Dendritic cell treated with granulocyte-macrophage colony-stimulating factor and Interleukin-4, amounts not matched to agents 40 ng/mL and 50 ng/mL, for 4 days (primary cell): Measurements from ENCODE around the gene FMN2.

Experiments used
- H3K27ac Mint-ChIP-seq: one replicate; pipeline ENCODE4 v1.8.0; 2022; ENCODE audit warnings: mild to moderate bottlenecking, mixed read lengths
- H3K27me3 Mint-ChIP-seq: one replicate; pipeline ENCODE4 v1.8.0; 2022; ENCODE audit warnings: mild to moderate bottlenecking, mixed read lengths
- H3K36me3 Mint-ChIP-seq: one replicate; pipeline ENCODE4 v1.8.0; 2022; ENCODE audit warnings: low read depth, mixed read lengths
- H3K4me1 Mint-ChIP-seq: one replicate; pipeline ENCODE4 v1.8.0; 2022; ENCODE audit warnings: low read depth, mixed read lengths
- H3K4me3 Mint-ChIP-seq: one replicate; pipeline ENCODE4 v1.8.0; 2022; ENCODE audit warnings: mild to moderate bottlenecking, moderate library complexity, mixed read lengths
- H3K9me3 Mint-ChIP-seq: one replicate; pipeline ENCODE4 v1.8.0; 2022; ENCODE audit warnings: mixed read lengths
- intact Hi-C: fragments of 100-400 bp; cut with micrococcal nuclease; formaldehyde crosslinking; loops from one replicate; pipeline ENCODE4 v1.15.0; 2022

Gene FMN2

DNA sequence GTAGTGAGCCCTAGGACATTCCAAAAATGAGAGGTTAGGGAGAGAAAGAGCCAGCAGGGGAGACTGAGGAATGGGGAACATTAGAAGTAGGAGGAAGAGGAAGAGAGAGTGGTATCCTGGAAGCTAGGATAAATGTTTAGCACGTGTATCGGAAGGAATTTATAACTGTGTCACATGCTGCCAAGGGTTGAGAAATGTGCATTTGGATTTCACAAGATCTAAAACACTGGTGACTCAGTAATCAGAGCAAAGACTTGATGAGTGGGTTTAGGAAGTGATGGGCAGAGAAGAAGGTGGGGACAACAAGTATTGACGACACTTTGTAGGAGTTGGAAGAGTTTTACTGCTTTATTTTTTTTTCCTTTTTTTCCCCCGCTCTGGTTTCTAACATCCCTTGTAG, 193.9 kb downstream of the FMN2 start:
- Mint-ChIP-seq H3K27ac (no peak overlapping the region), H3K27me3 (no peaks in the 10 kb centered on the region), H3K4me3 (no peak overlapping the region), H3K36me3 (no peaks in the 10 kb centered on the region), H3K4me1 (no peaks in the 10 kb centered on the region), H3K9me3 (no peaks in the 10 kb centered on the region)
- intact Hi-C loops, result no loop called here

DNA sequence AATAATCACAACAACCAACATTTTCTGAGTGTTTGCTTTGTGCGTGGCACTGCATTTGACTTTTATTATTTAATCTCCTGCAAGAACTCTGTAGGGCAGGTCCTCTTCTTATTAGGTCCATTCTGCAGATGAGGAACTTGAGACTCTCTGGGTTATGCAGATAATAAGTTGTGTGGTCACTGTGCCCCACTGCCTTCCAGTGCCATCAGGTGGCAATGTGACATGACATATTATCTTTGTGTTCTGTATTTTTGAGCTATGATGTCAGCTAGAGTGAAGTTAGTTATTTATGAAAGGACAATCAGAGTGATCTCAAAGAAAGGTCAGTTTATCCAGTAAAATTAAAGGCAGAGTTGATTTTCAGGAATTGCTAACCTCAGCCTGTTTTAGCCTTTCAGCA, 196.0 kb downstream of the FMN2 start:
- intact Hi-C loops, result no loop called here
- Mint-ChIP-seq H3K27me3 (no peaks in the 10 kb centered on the region), H3K9me3 (no peaks in the 10 kb centered on the region), H3K27ac (no peak overlapping the region), H3K4me1 (no peaks in the 10 kb centered on the region), H3K4me3 (no peak overlapping the region), H3K36me3 (no peaks in the 10 kb centered on the region)

DNA sequence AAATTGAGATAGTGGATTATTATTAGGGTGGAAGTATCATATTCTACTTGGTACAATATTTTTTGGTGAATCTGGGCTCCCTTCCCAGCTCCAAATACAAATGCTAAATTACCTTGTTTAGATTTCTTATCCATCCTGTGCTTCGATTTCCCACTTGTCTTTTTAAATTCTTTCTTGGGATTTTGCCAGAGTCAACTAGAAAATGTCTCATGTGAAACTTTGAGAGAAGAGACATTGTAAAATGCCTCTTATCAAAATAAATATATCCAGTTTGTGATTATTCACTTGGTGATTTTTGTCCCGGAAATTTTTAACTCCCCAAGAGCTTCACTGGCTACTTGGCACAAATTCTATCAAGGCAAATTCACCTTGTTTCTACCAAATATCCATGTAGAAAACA, 202.0 kb downstream of the FMN2 start:
- Mint-ChIP-seq H3K27me3 (no peaks in the 10 kb centered on the region), H3K4me3 (no peak overlapping the region), H3K9me3 (peaks cover 7% of the 10 kb centered on the region), H3K36me3 (no peaks in the 10 kb centered on the region), H3K4me1 (no peaks in the 10 kb centered on the region), H3K27ac (no peak overlapping the region)
- intact Hi-C loops, result no loop called here

DNA sequence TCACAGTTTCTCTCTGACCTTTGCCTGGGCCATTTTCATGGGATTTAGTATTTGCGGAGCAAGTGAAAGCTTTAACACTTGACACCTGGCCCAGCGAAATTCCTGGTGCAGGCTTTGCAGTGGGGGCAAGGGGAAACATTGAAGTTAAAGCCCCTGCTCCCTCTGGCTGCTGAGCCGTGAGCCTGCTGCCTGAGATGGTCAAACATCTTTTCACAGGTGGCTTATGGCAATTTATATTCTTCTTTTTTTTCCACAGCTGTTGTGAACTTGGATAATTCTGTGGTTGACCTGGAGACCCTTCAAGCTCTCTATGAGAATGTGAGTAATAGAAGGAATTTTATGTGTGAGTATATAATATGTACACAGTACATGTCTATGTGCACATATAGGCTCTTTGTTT, 202.9 kb downstream of the FMN2 start:
- H3K9me3 Mint-ChIP-seq, result peaks cover 7% of the 10 kb centered on the region
- no peaks in the 10 kb centered on the region for H3K27me3 Mint-ChIP-seq
- no peak overlapping the region for H3K4me3 Mint-ChIP-seq
- no peaks in the 10 kb centered on the region for H3K36me3 Mint-ChIP-seq
- H3K4me1 Mint-ChIP-seq, result no peaks in the 10 kb centered on the region
- H3K27ac Mint-ChIP-seq, result no peak overlapping the region
- intact Hi-C loops, result no loop called here

DNA sequence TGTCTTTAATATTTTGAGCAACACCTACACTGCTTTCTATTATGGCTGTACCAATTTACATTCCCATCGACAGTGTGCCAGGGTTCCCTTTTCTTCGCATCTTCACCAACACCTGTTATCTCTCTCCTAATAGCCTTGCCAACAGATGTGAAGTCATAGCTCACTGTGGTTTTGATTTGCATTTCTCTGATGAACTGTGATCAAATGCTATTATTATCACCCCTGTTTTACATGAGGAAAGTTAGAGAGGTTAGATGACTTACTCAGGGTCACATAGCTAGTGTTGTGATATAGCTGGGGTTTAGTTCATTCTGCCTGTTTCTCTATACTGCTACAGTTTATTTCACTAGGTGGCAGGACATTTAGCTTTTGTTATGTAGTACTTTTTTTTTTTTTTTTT, 204.1 kb downstream of the FMN2 start:
- H3K36me3 Mint-ChIP-seq, result no peaks in the 10 kb centered on the region
- no peak overlapping the region for H3K4me3 Mint-ChIP-seq
- intact Hi-C loops, result no loop called here
- H3K4me1 Mint-ChIP-seq, result no peaks in the 10 kb centered on the region
- peaks cover 17% of the 10 kb centered on the region for H3K9me3 Mint-ChIP-seq
- H3K27ac Mint-ChIP-seq, result no peak overlapping the region
- no peaks in the 10 kb centered on the region for H3K27me3 Mint-ChIP-seq

DNA sequence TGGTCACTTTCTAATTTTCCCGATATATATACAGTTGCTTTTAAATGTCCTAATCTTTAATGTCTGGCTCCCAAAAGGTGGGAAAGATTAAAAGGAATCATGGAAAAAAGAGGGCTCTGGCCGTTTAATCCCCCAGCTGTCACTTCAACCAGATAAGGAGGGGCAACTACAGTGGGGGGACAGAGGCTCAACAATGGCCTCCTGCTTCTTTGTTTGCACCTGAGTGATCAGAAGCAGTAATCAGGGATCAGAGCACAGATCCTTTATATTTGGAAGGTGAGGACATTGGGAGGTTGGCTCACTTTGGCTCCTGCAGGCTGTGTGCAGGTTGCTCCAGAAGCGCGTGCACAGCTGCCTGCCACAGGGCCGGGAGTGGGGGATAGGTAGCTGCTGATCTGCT, 212.8 kb downstream of the FMN2 start:
- no peak overlapping the region for H3K4me3 Mint-ChIP-seq
- intact Hi-C loops, result no loop called here
- H3K27me3 Mint-ChIP-seq, result no peaks in the 10 kb centered on the region
- H3K9me3 Mint-ChIP-seq, result peaks cover 40% of the 10 kb centered on the region
- no peak overlapping the region for H3K27ac Mint-ChIP-seq
- no peaks in the 10 kb centered on the region for H3K36me3 Mint-ChIP-seq
- no peaks in the 10 kb centered on the region for H3K4me1 Mint-ChIP-seq

DNA sequence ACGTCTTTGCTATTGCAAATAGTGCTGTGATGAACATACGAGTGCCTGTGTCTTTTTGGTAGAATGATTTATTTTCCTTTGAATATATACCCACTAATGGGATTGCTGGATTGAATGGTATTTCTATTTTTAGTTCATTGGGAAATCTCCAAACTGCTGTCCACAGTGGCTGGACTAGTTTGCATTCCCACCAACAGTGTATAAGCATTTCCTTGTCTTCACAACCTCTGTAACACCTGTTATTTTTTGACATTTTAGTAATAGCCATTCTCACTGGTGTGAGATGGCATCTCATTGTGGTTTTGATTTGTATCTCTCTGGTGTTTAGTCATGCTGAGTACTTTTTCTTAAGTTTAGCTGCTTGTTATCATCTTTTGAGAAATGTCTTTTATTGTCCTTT, 215.0 kb downstream of the FMN2 start:
- H3K4me1 Mint-ChIP-seq, result no peaks in the 10 kb centered on the region
- no peak overlapping the region for H3K4me3 Mint-ChIP-seq
- H3K9me3 Mint-ChIP-seq, result peaks cover 30% of the 10 kb centered on the region
- intact Hi-C loops, result no loop called here
- H3K27ac Mint-ChIP-seq, result no peak overlapping the region
- no peaks in the 10 kb centered on the region for H3K27me3 Mint-ChIP-seq
- no peaks in the 10 kb centered on the region for H3K36me3 Mint-ChIP-seq

DNA sequence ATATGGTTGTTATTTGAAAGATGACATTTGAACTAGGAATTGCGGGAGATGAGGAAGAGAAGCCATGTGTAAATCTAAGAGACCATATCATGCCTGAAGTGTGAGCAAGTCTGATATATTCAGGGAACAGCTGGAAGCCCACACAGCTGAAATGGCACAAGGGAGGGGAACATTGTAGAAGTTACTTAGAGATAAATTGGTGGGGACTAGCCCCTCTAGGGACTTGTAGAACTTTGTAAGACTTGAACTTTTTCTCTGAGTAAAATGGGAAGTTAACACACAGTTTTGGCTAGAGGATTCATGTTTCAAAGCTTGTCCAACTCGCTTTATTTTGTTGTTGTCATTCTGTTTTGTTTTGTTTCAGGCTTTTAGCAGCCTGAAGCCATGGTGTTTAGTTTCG, 216.4 kb downstream of the FMN2 start:
- Mint-ChIP-seq H3K4me1 (no peaks in the 10 kb centered on the region), H3K36me3 (no peaks in the 10 kb centered on the region), H3K27ac (no peak overlapping the region), H3K9me3 (peaks cover 39% of the 10 kb centered on the region), H3K4me3 (no peak overlapping the region), H3K27me3 (no peaks in the 10 kb centered on the region)
- intact Hi-C loops, result no loop called here

DNA sequence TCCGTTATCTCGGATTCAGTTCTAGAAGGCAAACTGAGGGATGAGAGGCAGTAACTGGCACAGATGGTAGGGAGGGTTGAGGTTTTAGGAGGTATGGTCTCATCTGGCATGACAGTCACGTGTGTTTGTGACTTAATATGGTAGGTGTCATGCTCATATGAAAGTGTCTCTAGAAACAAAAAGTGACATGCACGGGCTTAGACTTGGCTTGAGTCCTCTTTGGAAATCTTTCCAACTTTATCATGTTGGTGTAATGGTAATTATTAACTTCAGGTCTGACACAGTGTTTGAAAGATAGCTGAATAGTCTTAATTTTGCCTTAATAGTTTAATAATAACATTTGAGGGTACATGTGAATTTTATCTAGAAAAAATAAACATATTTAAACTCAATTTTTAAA, 218.1 kb downstream of the FMN2 start:
- H3K27ac Mint-ChIP-seq, result no peak overlapping the region
- no peaks in the 10 kb centered on the region for H3K27me3 Mint-ChIP-seq
- H3K4me1 Mint-ChIP-seq, result no peaks in the 10 kb centered on the region
- H3K36me3 Mint-ChIP-seq, result no peaks in the 10 kb centered on the region
- H3K4me3 Mint-ChIP-seq, result no peak overlapping the region
- H3K9me3 Mint-ChIP-seq, result peaks cover 32% of the 10 kb centered on the region
- intact Hi-C loops, result no loop called here

DNA sequence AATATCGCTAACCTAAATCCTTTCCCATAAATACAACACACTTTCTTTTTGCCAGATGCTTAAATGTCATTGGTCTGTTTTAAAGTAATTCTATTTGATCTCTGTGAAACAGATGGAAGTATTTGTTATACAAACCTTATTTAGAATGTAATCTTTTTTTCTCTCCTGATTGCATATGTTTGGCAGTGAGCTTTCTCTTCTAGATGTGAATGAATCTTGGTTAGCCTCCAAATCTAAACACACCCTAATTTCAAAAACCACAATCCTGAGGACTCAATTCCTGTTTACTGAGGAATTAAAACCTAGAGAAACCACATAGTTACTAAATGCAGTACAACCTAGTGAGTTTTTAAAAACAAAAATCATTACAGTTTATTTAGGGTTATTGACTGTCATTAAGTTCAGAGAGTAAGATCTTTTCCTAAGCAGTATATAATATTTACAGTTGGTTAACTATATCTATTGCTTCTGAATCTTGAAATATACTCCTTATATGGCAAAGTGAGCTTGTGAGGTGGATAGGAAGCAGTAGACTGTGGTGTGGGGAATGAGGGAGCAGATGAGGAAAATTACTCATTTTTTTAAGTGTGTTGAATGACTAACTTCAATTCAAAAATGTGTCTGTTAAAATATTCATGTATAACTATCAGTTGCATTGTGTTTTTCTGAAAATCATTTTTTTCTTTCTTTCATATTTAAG, 218.7 kb downstream of the FMN2 start:
- H3K27ac Mint-ChIP-seq, result no peak overlapping the region
- peaks cover 32% of the 10 kb centered on the region for H3K9me3 Mint-ChIP-seq
- intact Hi-C loops, result no loop called here
- H3K4me1 Mint-ChIP-seq, result no peaks in the 10 kb centered on the region
- no peaks in the 10 kb centered on the region for H3K36me3 Mint-ChIP-seq
- no peaks in the 10 kb centered on the region for H3K27me3 Mint-ChIP-seq
- H3K4me3 Mint-ChIP-seq, result no peak overlapping the region

DNA sequence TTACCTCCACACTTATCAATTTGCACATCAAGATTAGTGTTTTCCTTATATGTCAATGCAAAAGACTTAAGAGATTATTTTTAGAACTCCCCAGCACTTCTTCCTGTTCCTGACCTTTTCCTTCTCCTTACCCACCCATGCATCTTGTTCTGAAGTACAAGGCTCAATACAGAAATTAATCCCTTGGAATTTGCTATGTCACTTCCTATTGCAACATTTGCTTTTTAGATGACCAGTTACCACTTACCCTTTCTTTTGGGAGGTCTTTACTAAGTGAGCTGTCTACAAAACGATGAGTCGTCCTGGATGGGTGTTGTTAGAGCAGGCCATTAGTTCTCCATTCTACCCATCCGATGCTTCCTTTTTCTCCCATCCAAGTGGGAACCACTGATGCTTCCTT, 221.2 kb downstream of the FMN2 start:
- no peaks in the 10 kb centered on the region for H3K4me1 Mint-ChIP-seq
- H3K9me3 Mint-ChIP-seq, result peaks cover 29% of the 10 kb centered on the region
- intact Hi-C loops, result no loop called here
- H3K36me3 Mint-ChIP-seq, result no peaks in the 10 kb centered on the region
- H3K4me3 Mint-ChIP-seq, result no peak overlapping the region
- no peak overlapping the region for H3K27ac Mint-ChIP-seq
- no peaks in the 10 kb centered on the region for H3K27me3 Mint-ChIP-seq

DNA sequence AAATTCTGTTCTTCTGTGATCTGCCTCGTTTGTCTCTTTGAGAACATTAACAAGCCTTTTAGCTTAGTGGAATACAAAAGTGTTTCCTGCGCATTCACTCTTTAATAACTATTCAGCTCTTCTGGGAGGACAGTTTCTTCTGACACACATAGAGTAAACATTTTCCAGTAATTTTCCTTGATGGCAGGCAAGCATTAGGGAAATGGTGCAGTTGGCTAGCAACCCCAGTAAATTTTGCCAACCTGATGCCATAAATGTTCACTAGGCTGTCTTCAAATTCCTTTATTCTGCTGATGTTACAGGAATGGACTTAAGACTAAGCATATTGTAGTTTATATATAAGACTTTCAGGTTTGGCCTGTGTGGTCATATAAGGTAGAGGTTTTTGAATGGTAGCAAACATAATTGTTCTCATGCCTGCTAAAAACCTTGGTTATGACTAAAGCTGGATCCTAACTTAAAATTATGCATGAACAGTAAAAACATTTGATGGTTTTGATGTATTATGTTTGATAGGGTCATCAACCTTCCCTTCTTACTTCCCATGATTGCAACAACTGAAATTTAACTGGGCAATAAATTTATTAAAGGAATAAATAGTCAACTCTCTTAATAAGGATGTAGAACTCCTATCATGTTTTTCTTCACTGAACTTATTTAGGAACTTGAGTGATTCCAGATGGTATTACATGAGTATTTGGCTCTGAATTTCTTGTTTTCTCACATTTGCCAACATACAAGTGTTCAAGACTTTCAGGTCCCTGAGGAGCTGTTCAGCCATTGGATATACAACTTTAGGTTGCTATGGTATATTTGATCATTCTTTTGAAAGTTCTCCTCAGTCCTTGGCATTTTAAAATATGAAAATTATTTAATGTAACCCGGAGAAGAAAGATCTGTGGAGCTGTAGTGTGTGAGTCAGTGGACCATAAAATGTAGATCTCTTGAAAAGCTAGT, 223.4 kb downstream of the FMN2 start:
- Mint-ChIP-seq H3K36me3 (no peaks in the 10 kb centered on the region), H3K4me3 (no peak overlapping the region), H3K27ac (no peak overlapping the region), H3K9me3 (peaks cover 33% of the 10 kb centered on the region), H3K27me3 (no peaks in the 10 kb centered on the region), H3K4me1 (no peaks in the 10 kb centered on the region)
- intact Hi-C loops, result no loop called here

DNA sequence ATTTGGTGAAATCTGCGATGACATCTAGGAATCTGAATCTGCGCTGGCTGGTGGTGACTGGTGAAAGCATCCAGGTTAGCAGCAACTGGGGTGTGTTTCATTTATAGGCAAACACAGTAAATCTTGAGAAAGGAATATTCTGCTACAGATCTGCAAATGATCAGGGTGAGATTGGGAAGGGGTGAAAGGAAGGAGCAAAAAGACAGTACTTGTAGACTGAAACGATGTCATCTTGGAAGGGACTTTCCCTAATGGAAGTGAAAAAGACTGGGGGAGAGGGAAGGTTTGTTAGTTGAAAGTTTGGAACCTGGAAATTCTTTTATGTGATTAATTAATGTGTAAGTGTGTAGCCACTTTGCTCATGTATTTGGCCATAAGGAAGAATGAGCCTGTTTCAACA, 228.3 kb downstream of the FMN2 start:
- intact Hi-C loops, result no loop called here
- Mint-ChIP-seq H3K27me3 (no peaks in the 10 kb centered on the region), H3K4me3 (no peak overlapping the region), H3K4me1 (no peaks in the 10 kb centered on the region), H3K27ac (no peak overlapping the region), H3K36me3 (no peaks in the 10 kb centered on the region), H3K9me3 (peaks cover 42% of the 10 kb centered on the region)

DNA sequence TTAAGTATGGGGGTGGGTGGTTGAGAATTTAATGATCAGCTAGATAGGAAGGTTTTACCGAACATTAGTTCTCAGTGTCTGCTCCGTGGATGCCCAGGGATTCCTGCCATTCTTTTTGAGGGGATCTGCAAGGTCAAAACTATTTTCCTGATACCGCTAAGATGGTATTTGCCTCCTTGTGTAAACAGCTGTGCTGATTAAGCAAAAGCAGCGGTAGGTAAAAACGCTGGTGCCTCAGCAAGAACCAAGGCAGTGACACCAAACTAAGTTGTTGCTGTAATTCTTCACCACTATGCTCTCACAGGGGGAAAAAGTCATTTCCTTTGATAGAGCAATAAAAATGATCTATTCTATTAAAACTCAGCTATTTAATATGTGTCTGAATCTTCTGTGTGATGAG, 229.0 kb downstream of the FMN2 start:
- no peak overlapping the region for H3K27ac Mint-ChIP-seq
- intact Hi-C loops, result no loop called here

More for the DNA sequence above, 229.0 kb downstream of the FMN2 start:
- Mint-ChIP-seq H3K27me3 (no peaks in the 10 kb centered on the region), H3K4me3 (no peak overlapping the region), H3K9me3 (peaks cover 42% of the 10 kb centered on the region), H3K4me1 (no peaks in the 10 kb centered on the region), H3K36me3 (no peaks in the 10 kb centered on the region)
